ENCODE measurements around the gene CBFB.

GRCh38 chr16:67144943-67145342, 116.0 kb downstream of the CBFB start:
- TF ChIP-seq POLR2A (IDR thresholded peaks at IDR 0.05) (no peak), CTCF (IDR thresholded peaks at IDR 0.05) (no peak), POLR2AphosphoS5 (IDR thresholded peaks at IDR 0.05) (no peak)
